Heart right ventricle (tissue), 16 donors: ENCODE results near the gene C15orf40. TPM values are rescaled to one million over a fixed set of nuclear protein-coding genes. Genes with fewer than 3 reads are reported as not detected.

Experiments
- ATAC-seq, 8 donors: fragments of 200-7000 bp; cut with Tn5 transposase; one replicate each; pipeline ENCODE4 v1.9.1; 2020; ENCODE audit warnings: mild to moderate bottlenecking in 8 of 8, moderate library complexity in 8 of 8, moderate number of reproducible peaks in 1 of 8
- DNase-seq, 2 donors: peaks; one replicate each; pipeline ENCODE4 v3.0.0-alpha.2; 2020
- H3K27ac ChIP-seq, 10 donors: fragments of 200-600 bp; sonication (generic) in 2 of 10; one replicate each; pipeline versions ENCODE4 v1.5.0 to v1.8.0; 2020 to 2022; ENCODE audit warnings: mild to moderate bottlenecking in 3 of 10
- H3K27me3 ChIP-seq, 7 donors: fragments of 200-600 bp; one replicate each; pipeline ENCODE4 v1.8.0; 2021 to 2022; ENCODE audit warnings: mild to moderate bottlenecking in 2 of 7
- H3K36me3 ChIP-seq, 9 donors: fragments of 200-600 bp; sonication (generic) in 1 of 9; one replicate each; pipeline versions ENCODE4 v1.5.0 to v1.8.0; 2020 to 2022; ENCODE audit warnings: mild to moderate bottlenecking in 2 of 9
- H3K4me1 ChIP-seq, 9 donors: fragments of 200-600 bp; sonication (generic) in 1 of 9; one replicate each; pipeline versions ENCODE4 v1.5.0 to v1.8.0; 2020 to 2022; ENCODE audit warnings: mild to moderate bottlenecking in 4 of 9
- H3K4me3 ChIP-seq, 10 donors: fragments of 200-600 bp; sonication (generic) in 2 of 10; one replicate each; pipeline versions ENCODE4 v1.5.0 to v1.8.0; 2020 to 2022; ENCODE audit warnings: mild to moderate bottlenecking in 7 of 10, moderate library complexity in 2 of 10
- H3K9me3 ChIP-seq, 11 donors: fragments of 200-600 bp in 10 of 11; sonication (generic) in 2 of 11; one replicate each; pipeline versions ENCODE4 v1.5.0 to v1.8.0; 2013 to 2022; ENCODE audit warnings: mild to moderate bottlenecking in 2 of 11, control low read depth in 1 of 11, moderate library complexity in 1 of 11
- WGBS, 2 donors: extraction: QIAGEN DNeasy Blood & Tissue Kit; methylation state at CpG; one replicate each; pipeline ENCODE4 v1.1.7; 2013; ENCODE audit warnings: inconsistent platforms in 1 of 2; 5-methylcytosine and 5-hydroxymethylcytosine counted together
- intact Hi-C, 10 donors: fragments of 100-400 bp; cut with DNase I; formaldehyde crosslinking; loops; one replicate each; pipeline versions ENCODE4 v1.11.1 to v1.14.2; 2022
- polyA plus RNA-seq, 2 donors: library from polyadenylated mRNA; stranded (reverse); fragments of 200-250 nt; gene quantifications; one replicate each; pipeline ENCODE4 v1.2.3, GENCODE V29; 2013
- total RNA-seq, 10 donors: library from RNA; stranded (reverse); fragmentation: NEBNext Ultra II Directional in 3 of 10; extraction: Animal tissue kit (Norgen Biotek cat#: 25700) in 3 of 10; gene quantifications; one replicate each; pipeline versions ENCODE4 v1.2.1 to v1.2.4, GENCODE V29; 2021 to 2023
- TF ChIP-seq, protein P1 (sequence below), 9 donors: fragments of 200-600 bp; sonication (generic) in 2 of 9; IDR thresholded peaks; one replicate each; pipeline versions ENCODE4 v1.5.0 to v1.8.0; 2021 to 2022; ENCODE audit warnings: antibody characterized with exemption in 9 of 9, mild to moderate bottlenecking in 5 of 9, moderate library complexity in 1 of 9
- donor health status: Arrhythmogenic right ventricular cardiomyopathy.
- donor health status: ischemic (EF 13 %, LVEDD 7.1; RV severe dilation, severe dysfunction).
- donor health status: healthy with polysubstance abuse.
- donor health status: DM: no; HTN: yes; CAD: no.
- donor health status: DM: no; HTN: no; CAD: no.
- donor health status: ischemic (EF 25% LVEDD 6.9; RV normal size, moderate dysfunction).
- donor health status: ischemic (EF 25% LVEDD 5.7; RV mildly dilated, moderate dysfunction).
- donor health status: healthy.
- donor health status: DM: yes; HTN: yes; CAD: no.
- donor health status: Ischemic cardiomyopathy.
- donor health status: ischemic (EF 35%, LVEDD 5.7; RV mildly dilated, moderate dysfunction).
- donor health status: nonischemic (EF 11% LVEDD 7.7; RV severe dilation, severe dysfunction).
- donor health status: DM: yes; HTN: yes; CAD: no.
- donor health status: PGD.
- donor health status: ischemic (EF 29% LVEDD 5.4; RV normal size, mild dysfunction).
- donor health status: nonischemic (EF 23%, LVEDD 6.1; RV moderate dilation, normal function).

C15orf40 gene
- total and polyA plus RNA-seq, 12 donors = 7.5 to 19.6 (median 11.3) TPM

GRCh38 chr15:83053151-83053550 lies 41.7 kb upstream of the C15orf40 start:
- TF ChIP-seq, protein P1, sequence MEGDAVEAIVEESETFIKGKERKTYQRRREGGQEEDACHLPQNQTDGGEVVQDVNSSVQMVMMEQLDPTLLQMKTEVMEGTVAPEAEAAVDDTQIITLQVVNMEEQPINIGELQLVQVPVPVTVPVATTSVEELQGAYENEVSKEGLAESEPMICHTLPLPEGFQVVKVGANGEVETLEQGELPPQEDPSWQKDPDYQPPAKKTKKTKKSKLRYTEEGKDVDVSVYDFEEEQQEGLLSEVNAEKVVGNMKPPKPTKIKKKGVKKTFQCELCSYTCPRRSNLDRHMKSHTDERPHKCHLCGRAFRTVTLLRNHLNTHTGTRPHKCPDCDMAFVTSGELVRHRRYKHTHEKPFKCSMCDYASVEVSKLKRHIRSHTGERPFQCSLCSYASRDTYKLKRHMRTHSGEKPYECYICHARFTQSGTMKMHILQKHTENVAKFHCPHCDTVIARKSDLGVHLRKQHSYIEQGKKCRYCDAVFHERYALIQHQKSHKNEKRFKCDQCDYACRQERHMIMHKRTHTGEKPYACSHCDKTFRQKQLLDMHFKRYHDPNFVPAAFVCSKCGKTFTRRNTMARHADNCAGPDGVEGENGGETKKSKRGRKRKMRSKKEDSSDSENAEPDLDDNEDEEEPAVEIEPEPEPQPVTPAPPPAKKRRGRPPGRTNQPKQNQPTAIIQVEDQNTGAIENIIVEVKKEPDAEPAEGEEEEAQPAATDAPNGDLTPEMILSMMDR (IDR thresholded peaks at IDR 0.05) = no peak
- Histone ChIP-seq H3K9me3 (no peaks in the 10 kb centered on the region), H3K27me3 (no peaks in the 10 kb centered on the region), H3K4me1 (peaks cover 4 to 21% (median 15%) of the 10 kb centered on the region in 9 donors), H3K36me3 (peaks cover 0 to 82% (median 27%) of the 10 kb centered on the region in 9 donors), H3K4me3 (no peak overlapping the region), H3K27ac (no peak overlapping the region)
- ATAC-seq (no peak), DNase-seq (no peak)
- intact Hi-C loops = no loop called here

DNA sequence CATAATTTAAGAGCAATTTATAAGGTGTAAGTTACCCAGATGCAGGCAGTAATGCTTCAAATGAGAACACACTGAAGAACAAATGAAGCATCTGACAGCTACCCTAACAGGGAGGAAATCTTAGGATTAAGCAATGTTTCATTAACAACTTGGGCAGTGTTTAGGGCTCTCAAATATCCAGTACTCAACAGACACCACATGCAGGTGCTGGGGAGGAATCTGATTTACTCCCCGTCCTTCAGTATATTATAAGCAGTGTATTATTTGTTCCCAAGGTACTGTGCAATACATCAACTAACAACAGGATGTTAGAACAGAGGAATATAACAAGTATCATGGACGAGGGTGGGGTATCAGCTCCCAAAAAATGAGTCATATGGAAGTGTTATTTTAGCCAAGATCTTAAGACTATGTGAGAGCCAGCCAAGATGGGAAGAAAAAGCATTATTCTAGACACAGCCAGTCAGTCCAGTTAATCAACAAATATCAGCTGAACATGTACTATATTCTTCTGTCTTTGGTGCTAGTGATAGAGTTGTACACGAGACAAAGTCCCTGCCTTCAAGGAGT lies 35.2 kb upstream of the C15orf40 start:
- intact Hi-C loops = no loop called here
- Histone ChIP-seq H3K27me3 (no peaks in the 10 kb centered on the region), H3K9me3 (no peaks in the 10 kb centered on the region), H3K36me3 (peaks cover 0 to 96% (median 23%) of the 10 kb centered on the region in 9 donors), H3K4me1 (peaks cover 0 to 13% (median 0%) of the 10 kb centered on the region in 9 donors), H3K4me3 (no peak overlapping the region), H3K27ac (no peak overlapping the region)
- TF ChIP-seq, protein P1 (IDR thresholded peaks at IDR 0.05) = no peak
- DNase-seq (no peak), ATAC-seq (peak in 1 of 8 donors; percentile 71)
- 47 to 60% methylated on average over 3 of the region's 3 CpGs for WGBS, 2 donors

GRCh38 chr15:83044156-83044555 lies 32.7 kb upstream of the C15orf40 start:
- H3K27me3 ChIP-seq = no peaks in the 10 kb centered on the region
- H3K36me3 ChIP-seq = peaks cover 0 to 95% (median 37%) of the 10 kb centered on the region in 9 donors
- H3K4me1 ChIP-seq = peaks cover 0 to 13% (median 0%) of the 10 kb centered on the region in 9 donors
- H3K27ac ChIP-seq = no peak overlapping the region
- no peak for ATAC-seq
- DNase-seq = no peak
- 97 to 98% methylated on average over 12 of the region's 12 CpGs for WGBS, 2 donors
- TF ChIP-seq, protein P1 (IDR thresholded peaks at IDR 0.05) = no peak
- H3K9me3 ChIP-seq = no peaks in the 10 kb centered on the region
- H3K4me3 ChIP-seq = no peak overlapping the region
- intact Hi-C loops = no loop called here

DNA sequence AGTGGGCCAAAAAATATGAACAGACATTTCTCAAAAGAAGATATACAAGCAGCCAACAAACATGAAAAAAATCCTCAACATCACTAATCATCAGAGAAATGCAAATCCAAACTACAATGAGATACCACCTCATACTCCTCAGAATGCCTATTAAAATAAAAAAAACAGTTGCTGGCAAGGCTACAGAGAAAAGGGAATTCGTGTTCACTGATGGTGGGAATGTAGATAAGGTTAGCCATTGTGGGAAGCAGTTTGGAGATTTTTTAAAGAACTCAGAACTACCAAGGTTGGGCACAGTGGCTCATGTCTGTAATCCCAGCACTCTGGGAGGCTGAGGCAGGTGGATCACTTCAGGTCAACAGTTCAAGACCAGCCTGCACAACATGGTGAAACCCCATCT lies 27.8 kb upstream of the C15orf40 start:
- no peak for ATAC-seq
- Histone ChIP-seq H3K27ac (no peak overlapping the region), H3K27me3 (no peaks in the 10 kb centered on the region), H3K36me3 (peaks cover 0 to 82% (median 20%) of the 10 kb centered on the region in 9 donors), H3K4me1 (no peaks in the 10 kb centered on the region), H3K4me3 (no peak overlapping the region), H3K9me3 (peaks cover 0 to 13% (median 0%) of the 10 kb centered on the region in 11 donors)
- DNase-seq = no peak
- intact Hi-C loops = no loop called here
- WGBS, 2 donors = 9 to 18% methylated on average over 1 of the region's 1 CpG
- TF ChIP-seq, protein P1 (IDR thresholded peaks at IDR 0.05) = no peak
